GM21367 (cell line): ENCODE data around the gene FBXO41.
"Not testable (repeated sequence)": the region's sequence is repeated elsewhere in the genome, so short reads cannot be mapped to it uniquely, and the experiment has no call there.

Experiments
- ATAC-seq: cut with Tn5 transposase; IDR thresholded peaks from one replicate; pipeline ENCODE4 v1.9.1; 2021; ENCODE audit not compliant: unreplicated experiment

FBXO41 gene

GRCh38 chr2:73263540-73264331, 20.5 kb downstream of the FBXO41 start:
- no peak for ATAC-seq

DNA sequence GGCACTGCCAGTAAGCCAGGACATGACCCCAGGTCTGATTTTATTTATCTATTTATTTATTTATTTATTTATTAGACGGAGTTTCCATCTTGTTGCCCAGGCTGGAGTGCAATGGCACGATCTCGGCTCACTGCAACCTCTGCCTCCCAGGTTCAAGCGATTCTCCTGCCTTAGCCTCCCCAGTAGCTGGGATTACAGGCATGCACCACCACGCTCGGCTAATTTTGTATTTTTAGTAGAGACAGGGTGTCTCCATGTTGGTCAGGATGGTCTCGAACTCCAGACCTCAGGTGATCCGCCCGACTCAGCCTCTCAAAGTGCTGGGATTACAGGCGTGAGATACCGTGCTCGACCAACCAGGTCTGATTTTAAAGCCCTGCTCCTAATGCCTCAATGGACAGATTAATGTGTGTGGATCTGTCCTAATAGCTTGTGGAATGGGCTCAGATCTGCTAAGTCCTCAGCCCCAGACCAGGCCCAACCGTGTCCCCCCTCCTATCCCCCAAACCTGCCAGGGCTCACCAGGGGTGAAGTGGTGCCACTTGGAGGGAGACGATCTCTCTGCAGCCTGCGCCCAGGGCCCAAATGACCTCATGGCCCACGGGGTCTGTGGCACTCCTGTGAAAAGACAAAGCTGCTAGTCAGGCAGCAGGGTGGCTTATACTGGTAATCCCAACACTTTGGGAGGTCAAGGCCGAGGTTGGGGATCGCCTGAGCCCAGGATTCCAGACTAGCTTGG, 21.4 kb downstream of the FBXO41 start:
- not testable (repeated sequence) for ATAC-seq

GRCh38 chr2:73262108-73262651, 22.1 kb downstream of the FBXO41 start:
- ATAC-seq, result no peak

GRCh38 chr2:73260338-73260984, 23.8 kb downstream of the FBXO41 start:
- no peak for ATAC-seq

- ATAC-seq, result no peak
Measured at GRCh38 chr2:73259704-73260337, 24.5 kb downstream of the FBXO41 start.

GRCh38 chr2:73259276-73259675, 25.0 kb downstream of the FBXO41 start:
- no peak for ATAC-seq

DNA sequence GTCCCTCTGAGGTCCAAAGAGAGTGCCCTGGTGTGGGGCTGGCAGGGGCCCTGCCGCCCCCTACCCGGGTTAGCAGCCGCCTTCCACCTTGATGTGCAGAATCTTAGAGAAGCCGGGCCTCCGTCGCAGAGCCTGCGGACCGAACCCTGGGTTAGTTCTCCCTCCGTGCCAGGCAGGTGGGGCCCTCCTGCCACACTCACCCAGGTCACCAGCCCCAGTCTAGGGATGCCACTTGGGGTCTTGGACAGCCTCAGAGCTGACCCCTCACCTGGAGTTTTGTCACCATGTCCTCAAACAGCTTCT, 25.4 kb downstream of the FBXO41 start:
- ATAC-seq, result no peak

DNA sequence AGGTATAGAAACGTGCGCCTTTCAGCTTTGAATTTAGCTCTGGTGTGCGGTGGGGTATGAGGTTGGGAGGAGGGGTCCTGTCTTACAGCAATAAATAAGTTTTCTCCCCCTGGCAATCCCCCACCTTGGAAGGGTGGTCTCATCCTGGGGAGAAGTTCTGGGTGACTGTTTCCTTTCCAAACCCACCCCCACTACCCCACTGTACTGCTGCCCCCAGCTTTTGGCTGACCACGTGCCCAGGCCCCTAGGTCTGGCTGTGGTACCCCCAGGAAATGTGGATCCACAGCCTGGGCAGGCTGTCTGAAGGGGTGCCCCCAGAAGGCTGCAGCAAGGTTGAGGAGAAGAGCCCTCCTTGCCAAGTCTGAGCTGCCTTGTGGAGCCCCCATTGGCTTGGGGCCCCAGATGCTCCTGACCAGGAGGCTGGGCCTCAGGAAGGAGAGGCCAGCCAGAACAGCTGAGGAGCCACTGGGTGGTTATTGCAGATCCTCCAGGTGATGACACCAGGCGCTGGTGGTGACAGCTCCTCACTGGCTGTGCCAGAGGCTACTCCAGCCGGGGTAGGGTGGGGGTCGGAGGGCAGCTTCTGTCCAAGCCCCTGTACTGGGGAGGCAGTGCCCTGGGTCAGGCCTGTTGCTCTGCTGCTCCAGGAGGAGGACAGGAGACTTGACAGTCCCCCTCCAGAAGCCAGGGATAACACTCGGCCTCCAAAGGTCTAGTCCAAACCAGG, 25.9 kb downstream of the FBXO41 start:
- ATAC-seq, result no peak

DNA sequence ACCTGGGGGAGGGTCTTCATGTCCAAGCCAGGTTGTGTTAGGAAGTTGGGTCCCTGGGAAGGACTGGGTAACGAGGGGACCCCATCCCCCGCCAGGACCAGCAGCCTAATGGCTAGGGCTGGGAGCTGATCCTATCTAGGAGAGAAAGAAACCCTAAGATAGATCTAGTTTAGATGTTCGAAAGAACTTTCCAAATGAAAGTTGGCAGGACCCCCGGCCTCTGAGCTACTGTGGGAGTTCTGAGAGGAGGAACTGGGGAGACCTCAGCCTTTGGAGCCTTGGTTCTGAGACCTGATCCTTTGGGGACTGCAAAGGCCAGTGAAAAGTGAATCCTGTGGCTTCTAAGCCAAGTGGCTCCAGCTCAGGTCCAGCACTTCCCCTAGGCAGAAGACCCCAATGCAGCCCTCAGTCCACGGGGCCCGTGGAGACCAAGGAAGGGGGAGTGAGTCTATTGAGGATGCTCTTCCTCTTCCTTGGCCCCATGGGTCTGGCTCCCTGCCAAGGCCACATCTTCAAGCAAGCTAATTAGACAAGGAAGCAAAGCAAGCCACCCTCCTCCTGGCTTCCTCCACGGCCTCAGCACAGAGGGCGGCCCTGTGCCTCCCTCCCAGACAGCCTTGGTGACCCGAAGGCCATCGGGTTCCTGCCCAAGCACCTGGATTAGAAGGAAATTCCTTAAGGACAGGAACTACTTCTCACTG, 26.7 kb downstream of the FBXO41 start:
- ATAC-seq, result no peak

DNA sequence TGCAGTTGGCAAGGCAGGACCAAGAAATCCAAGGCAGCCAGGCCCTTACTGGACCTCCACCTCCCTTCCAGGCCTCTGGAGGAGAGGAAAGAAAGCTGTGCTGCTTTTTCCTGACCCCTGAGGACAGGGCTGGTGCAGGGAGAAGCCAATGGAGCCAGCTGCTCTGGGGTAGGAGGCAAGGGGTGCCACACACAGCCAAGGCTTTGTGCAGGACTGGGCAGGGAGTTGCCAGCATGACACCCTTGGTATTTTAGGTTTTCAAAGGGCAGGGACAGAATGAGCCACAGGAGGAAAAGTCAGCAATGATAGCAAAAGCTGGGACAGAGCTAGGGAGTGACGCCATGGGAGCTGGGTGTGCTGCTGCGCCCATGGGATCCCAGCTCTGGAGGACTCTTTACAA, 27.3 kb downstream of the FBXO41 start:
- ATAC-seq, result no peak

- no peak for ATAC-seq
Measured at GRCh38 chr2:73256618-73256922, 27.7 kb downstream of the FBXO41 start.

DNA sequence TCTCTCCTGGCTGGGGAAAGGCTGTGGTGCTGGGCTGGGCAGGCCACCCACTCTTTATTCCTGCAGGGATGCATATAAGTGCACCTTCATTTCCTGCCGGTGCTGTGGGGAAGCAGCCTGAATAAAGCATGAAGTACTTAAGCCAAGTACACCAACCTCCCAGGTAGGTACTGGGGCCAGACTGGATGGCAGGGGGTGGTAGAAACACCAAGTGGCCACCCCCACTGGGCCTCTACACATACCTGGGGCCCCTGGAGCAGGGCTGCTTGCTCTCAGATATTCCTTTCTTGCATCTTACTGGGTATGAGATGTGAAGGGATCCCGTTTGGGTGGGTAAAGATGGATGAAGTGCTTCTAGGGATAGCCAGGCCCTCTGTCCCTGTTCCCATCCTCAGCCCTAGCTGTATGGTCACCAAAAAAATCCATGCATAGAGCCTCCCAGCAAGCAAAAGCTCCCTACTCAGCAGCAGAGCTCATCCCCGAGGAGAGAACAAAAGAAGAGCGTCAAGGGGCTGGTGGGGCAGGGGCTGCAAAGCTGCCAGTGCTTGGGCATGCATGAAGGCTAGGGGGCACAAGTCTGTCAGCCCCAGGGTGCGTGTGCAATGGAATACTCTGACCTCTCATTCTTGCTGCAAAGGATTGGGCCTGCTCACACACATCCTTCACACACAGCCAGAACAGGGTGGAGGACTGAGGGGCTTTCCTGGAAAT, 28.2 kb downstream of the FBXO41 start:
- no peak for ATAC-seq

- no peak for ATAC-seq
Measured at GRCh38 chr2:73255007-73255644, 29.2 kb downstream of the FBXO41 start.

- no peak for ATAC-seq
Measured at GRCh38 chr2:73254343-73255006, 29.8 kb downstream of the FBXO41 start.

DNA sequence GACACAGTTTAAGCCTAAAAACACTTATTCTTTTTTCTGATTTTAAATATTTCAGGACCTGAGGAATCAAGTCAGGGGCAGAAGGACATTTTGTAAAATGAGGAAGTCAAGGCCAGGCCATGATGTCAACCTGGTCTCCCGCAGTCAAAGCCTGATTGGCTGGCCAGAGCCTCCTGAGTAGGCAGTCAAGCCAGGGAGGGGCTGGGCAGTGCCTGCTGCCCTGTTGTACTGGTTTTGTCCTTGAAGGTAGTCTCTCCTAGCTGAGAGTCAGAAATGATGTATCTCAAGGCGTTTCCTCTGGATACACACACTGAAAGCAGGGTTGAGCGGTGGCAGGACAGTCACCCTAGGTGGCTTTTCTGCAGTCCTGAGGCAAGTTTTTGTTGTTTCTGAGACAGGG, 30.4 kb downstream of the FBXO41 start:
- no peak for ATAC-seq

GRCh38 chr2:73253400-73253799, 30.9 kb downstream of the FBXO41 start:
- ATAC-seq, result no peak

GRCh38 chr2:73252238-73253027, 31.8 kb downstream of the FBXO41 start:
- ATAC-seq, result no peak
